H1 (cell line): ENCODE measurements around the gene FMNL2. TPM values are rescaled to one million over a fixed set of nuclear protein-coding genes. Genes with fewer than 3 reads are reported as not detected.

Experiments used
- CTCF ChIA-PET: fragments of 300-600 bp; sonication (Branson Sonifier 250); formaldehyde crosslinking; loops from one replicate; lab custom pipeline; 2021; ENCODE audit not compliant: partially characterized antibody; lab: Charles Lee
- POLR2A ChIA-PET: fragments of 300-600 bp; sonication (Branson Sonifier 250); formaldehyde crosslinking; loops from one replicate; lab custom pipeline; 2021; ENCODE audit warnings: inconsistent platforms; ENCODE audit not compliant: partially characterized antibody; lab: Charles Lee
- DNase-seq, 2 experiments: peaks; one replicate each; pipeline versions ENCODE4 v3.0.0 to v3.0.0-alpha.2; 2010 to 2022; ENCODE audit warnings: low spot score in 2 of 2, low read depth in 1 of 2, mixed read lengths in 1 of 2
- FAIRE-seq: peaks from 2 replicates; lab custom pipeline; 2011; peaks lifted over from hg19 to GRCh38; lab: Jason Lieb, UNC
- H2AFZ ChIP-seq: 2 replicates; pipeline ENCODE4 v1.8.1; 2012; ENCODE audit warnings: low read length, inconsistent platforms
- H2AK5ac ChIP-seq: 2 replicates; pipeline ENCODE4 v1.6.1; 2013; ENCODE audit warnings: low read depth, low read length
- H2BK120ac ChIP-seq: replicated peaks from 2 replicates; pipeline ENCODE3; 2013; ENCODE audit warnings: low read depth, low read length, inconsistent platforms
- H2BK12ac ChIP-seq: 2 replicates; pipeline ENCODE4 v1.6.1; 2013; ENCODE audit warnings: low read depth, low read length
- H2BK15ac ChIP-seq: 2 replicates; pipeline ENCODE4 v1.6.1; 2013; ENCODE audit warnings: low read length
- H2BK20ac ChIP-seq: 2 replicates; pipeline ENCODE4 v1.6.1; 2013; ENCODE audit warnings: low read length
- H2BK5ac ChIP-seq: 2 replicates; pipeline ENCODE4 v1.6.1; 2013; ENCODE audit warnings: low read depth, low read length
- H3K14ac ChIP-seq: 2 replicates; pipeline ENCODE4 v1.6.1; 2013; ENCODE audit warnings: inconsistent platforms; ENCODE audit not compliant: insufficient read length
- H3K18ac ChIP-seq: 2 replicates; pipeline ENCODE4 v1.6.1; 2013; ENCODE audit warnings: low read length; ENCODE audit errors: extremely low read depth
- H3K23ac ChIP-seq: 2 replicates; pipeline ENCODE4 v1.6.1; 2013; ENCODE audit warnings: inconsistent platforms; ENCODE audit not compliant: insufficient read length
- H3K23me2 ChIP-seq: 2 replicates; pipeline ENCODE4 v1.6.1; 2013; ENCODE audit warnings: low read depth, low read length
- H3K27ac ChIP-seq: 2 replicates; pipeline ENCODE4 v1.6.1; 2011; ENCODE audit warnings: low read depth, low read length, inconsistent platforms
- H3K27me3 ChIP-seq, 4 experiments: replicated peaks in 1 of 4; 1 replicate in 1 of 4; 2 replicates in 3 of 4; pipeline versions ENCODE4 v1.6.1 to v1.8.1; 2011 to 2013; ENCODE audit warnings: low read length in 3 of 4, mild to moderate bottlenecking in 3 of 4, inconsistent platforms in 2 of 4, mixed read lengths in 2 of 4, moderate library complexity in 1 of 4; ENCODE audit not compliant: control insufficient read depth in 3 of 4, insufficient read depth in 3 of 4; ENCODE audit errors: extremely low read depth in 1 of 4
- H3K36me3 ChIP-seq, 4 experiments: 2 replicates each; pipeline versions ENCODE4 v1.6.1 to v1.8.1; 2011 to 2013; ENCODE audit warnings: mild to moderate bottlenecking in 4 of 4, low read length in 3 of 4, moderate library complexity in 2 of 4, control low read depth in 1 of 4, inconsistent platforms in 1 of 4; ENCODE audit not compliant: insufficient read depth in 4 of 4, control insufficient read depth in 2 of 4
- H3K4ac ChIP-seq: replicated peaks from 2 replicates; pipeline ENCODE3; 2013; ENCODE audit warnings: low read length, low read depth, mixed read lengths, inconsistent platforms; ENCODE audit not compliant: insufficient read length
- H3K4me1 ChIP-seq, 4 experiments: replicated peaks in 1 of 4; 1 replicate in 1 of 4; 2 replicates in 3 of 4; pipeline versions ENCODE4 v1.6.1 to v1.8.1; 2011 to 2013; ENCODE audit warnings: low read length in 3 of 4, inconsistent platforms in 2 of 4, mixed read lengths in 1 of 4; ENCODE audit not compliant: insufficient read depth in 4 of 4, control insufficient read depth in 3 of 4
- H3K4me2 ChIP-seq, 2 experiments: 2 replicates each; pipeline versions ENCODE4 v1.6.1 to v1.8.1; 2011 to 2013; ENCODE audit warnings: low read depth in 2 of 2, low read length in 2 of 2, control low read depth in 1 of 2, inconsistent platforms in 1 of 2, mild to moderate bottlenecking in 1 of 2; ENCODE audit not compliant: insufficient read depth in 1 of 2
- H3K4me3 ChIP-seq, 4 experiments: fragments of 200-600, 300-600 bp in 1 of 4; sonication (generic), shearing (Covaris generic), sonication (Bioruptor Twin) in 1 of 4; 2 replicates each; pipeline versions ENCODE4 v1.5.1 to v1.8.1; 2011 to 2016; ENCODE audit warnings: low read length in 4 of 4, low read depth in 3 of 4, control low read depth in 2 of 4, inconsistent platforms in 2 of 4, mild to moderate bottlenecking in 2 of 4, mixed read lengths in 1 of 4, moderate library complexity in 1 of 4; ENCODE audit not compliant: insufficient read depth in 2 of 4; ENCODE audit errors: extremely low read depth in 1 of 4
- H3K56ac ChIP-seq: replicated peaks from 2 replicates; pipeline ENCODE3; 2013; ENCODE audit warnings: low read depth, mild to moderate bottlenecking, mixed read lengths, low read length, inconsistent platforms; ENCODE audit not compliant: insufficient read length
- H3K79me1 ChIP-seq: 2 replicates; pipeline ENCODE4 v1.6.1; 2013; ENCODE audit warnings: low read depth, low read length, control low read depth
- H3K79me2 ChIP-seq, 2 experiments: 2 replicates each; pipeline versions ENCODE4 v1.6.1 to v1.8.1; 2012 to 2013; ENCODE audit warnings: low read length in 2 of 2, mild to moderate bottlenecking in 2 of 2, inconsistent platforms in 1 of 2; ENCODE audit not compliant: insufficient read depth in 2 of 2, control insufficient read depth in 1 of 2
- H3K9ac ChIP-seq, 4 experiments: replicated peaks in 1 of 4; 1 replicate in 1 of 4; 2 replicates in 3 of 4; pipeline versions ENCODE4 v1.6.1 to v1.8.1; 2011 to 2013; ENCODE audit warnings: low read depth in 3 of 4, low read length in 3 of 4, control low read depth in 2 of 4, mild to moderate bottlenecking in 2 of 4, moderate library complexity in 2 of 4, inconsistent platforms in 1 of 4; ENCODE audit errors: extremely low read depth in 1 of 4
- H3K9me3 ChIP-seq, 2 experiments: 2 replicates each; pipeline versions ENCODE4 v1.6.1 to v1.8.1; 2012 to 2013; ENCODE audit warnings: mild to moderate bottlenecking in 2 of 2, moderate library complexity in 2 of 2, control low read depth in 1 of 2, inconsistent platforms in 1 of 2, low read depth in 1 of 2, low read length in 1 of 2, mixed read lengths in 1 of 2; ENCODE audit not compliant: insufficient read depth in 2 of 2
- H4K20me1 ChIP-seq, 2 experiments: replicated peaks in 1 of 2; 2 replicates each; pipeline versions ENCODE3 to v1.8.1; 2011 to 2013; ENCODE audit warnings: inconsistent platforms in 2 of 2, low read length in 2 of 2, mild to moderate bottlenecking in 1 of 2; ENCODE audit not compliant: insufficient read depth in 2 of 2, control insufficient read depth in 1 of 2
- H4K5ac ChIP-seq: 2 replicates; pipeline ENCODE4 v1.6.1; 2013; ENCODE audit warnings: low read length, low read depth, mixed read lengths, inconsistent platforms; ENCODE audit not compliant: insufficient read length
- H4K8ac ChIP-seq: 2 replicates; pipeline ENCODE4 v1.8.0; 2013; ENCODE audit warnings: mild to moderate bottlenecking, moderate library complexity, low read length, inconsistent platforms; ENCODE audit not compliant: insufficient read depth; ENCODE audit errors: extremely low read depth
- H4K91ac ChIP-seq: replicated peaks from 2 replicates; pipeline ENCODE3; 2013; ENCODE audit warnings: low read length, mixed read lengths, inconsistent platforms; ENCODE audit not compliant: insufficient read length
- BCL11A ChIP-seq, 2 experiments: IDR thresholded peaks; one replicate each; pipeline ENCODE4 v1.6.1; 2011; ENCODE audit warnings: low read depth in 2 of 2, low read length in 2 of 2, mild to moderate bottlenecking in 2 of 2
- CBX5 ChIP-seq: fragments of 300-800, 300-1000 bp; sonication (generic); IDR thresholded peaks from 2 replicates; pipeline ENCODE4 v1.7.1; 2016; ENCODE audit warnings: antibody characterized with exemption, low read length, low read depth
- CBX8 ChIP-seq: fragments of 300-800, 300-1000 bp; sonication (generic); IDR thresholded peaks from 2 replicates; pipeline ENCODE4 v1.7.1; 2016; ENCODE audit warnings: low read depth, low read length, borderline replicate concordance
- EP300 ChIP-seq, 2 experiments: IDR thresholded peaks; 1 replicate in 1 of 2; 2 replicates in 1 of 2; pipeline ENCODE4 v1.6.1; 2011 to 2012; ENCODE audit warnings: low read depth in 2 of 2, low read length in 2 of 2, mild to moderate bottlenecking in 2 of 2, borderline replicate concordance in 1 of 2, inconsistent platforms in 1 of 2, moderate library complexity in 1 of 2
- EZH2 ChIP-seq: fragments of 200-600 bp; sonication (generic); IDR thresholded peaks from 2 replicates; pipeline ENCODE4 v1.7.1; 2012; ENCODE audit warnings: low read depth, mild to moderate bottlenecking, moderate library complexity, low read length, inconsistent platforms; ENCODE audit not compliant: severe bottlenecking
- JUND ChIP-seq: IDR thresholded peaks from 2 replicates; pipeline ENCODE4 v1.6.1; 2011; ENCODE audit warnings: mild to moderate bottlenecking, improper control_type of control experiment, low read length
- KDM4A ChIP-seq: IDR thresholded peaks from one replicate; pipeline ENCODE4 v1.7.1; 2012; ENCODE audit warnings: low read depth, mild to moderate bottlenecking, moderate library complexity, low read length, inconsistent platforms; ENCODE audit not compliant: severe bottlenecking
- NANOG ChIP-seq: IDR thresholded peaks from 2 replicates; pipeline ENCODE4 v1.6.1; 2011; ENCODE audit warnings: low read length, low read depth, mild to moderate bottlenecking, inconsistent platforms; ENCODE audit not compliant: insufficient read depth, poor library complexity, severe bottlenecking
- POU5F1 ChIP-seq: IDR thresholded peaks from 2 replicates; pipeline ENCODE4 v1.6.1; 2011; ENCODE audit warnings: low read depth, mild to moderate bottlenecking, low read length, moderate library complexity
- RFX5 ChIP-seq: IDR thresholded peaks from 2 replicates; pipeline ENCODE4 v1.6.1; 2011; ENCODE audit warnings: low read depth, low read length, improper control_type of control experiment, borderline replicate concordance
- SIX5 ChIP-seq: IDR thresholded peaks from 2 replicates; pipeline ENCODE4 v1.6.1; 2011; ENCODE audit warnings: mild to moderate bottlenecking, low read depth, low read length
- SUZ12 ChIP-seq: fragments of 200-600 bp; sonication (generic); IDR thresholded peaks from 2 replicates; pipeline ENCODE4 v1.6.1; 2012; ENCODE audit warnings: mild to moderate bottlenecking, inconsistent platforms, low read length, moderate library complexity, mixed read lengths
- TEAD4 ChIP-seq: IDR thresholded peaks from 2 replicates; pipeline ENCODE4 v1.6.1; 2012; ENCODE audit warnings: low read depth, low read length, inconsistent platforms, mixed read lengths
- WGBS, 2 experiments: shearing (Covaris generic) in 1 of 2; methylation state at CpG; one replicate each; pipeline versions ENCODE4 v1.1.6 to v1.1.7; 2013 to 2015; ENCODE audit warnings: low lambda C conversion rate in 2 of 2, mixed read lengths in 2 of 2, inconsistent platforms in 1 of 2, low coverage in 1 of 2, missing lambda C conversion rate in 1 of 2; ENCODE audit not compliant: insufficient replicate concordance in 2 of 2, insufficient coverage in 1 of 2, insufficient read length in 1 of 2; ENCODE audit errors: extremely low coverage in 1 of 2, missing lambda C conversion rate in 1 of 2; 5-methylcytosine and 5-hydroxymethylcytosine counted together
- polyA plus RNA-seq, 7 experiments: library from polyadenylated mRNA; depleted of rRNA in 3 of 7; stranded (reverse) in 5 of 7; unstranded in 2 of 7; fragments of >200 nt in 5 of 7; fragments of 200-250 nt in 2 of 7; gene quantifications; 1 replicate in 5 of 7; 2 replicates in 1 of 7; 4 replicates in 1 of 7; pipeline versions ENCODE4 v1.2.1 to v1.2.3, GENCODE V29; 2011 to 2013; ENCODE audit warnings: missing spikeins in 2 of 7, mixed read lengths in 2 of 7
- total RNA-seq: library from RNA; stranded (reverse); fragmentation: NEBNext Ultra II Directional; extraction: Animal tissue kit (Norgen Biotek cat#: 25700); gene quantifications from 2 replicates; pipeline ENCODE4 v1.2.1, GENCODE V29; 2021

The FMNL2 gene
- total and polyA plus RNA-seq, 2 of the 8 experiments (the other 6 are each of a cell fraction or from before 2014, with no cell fraction given): 15.5 to 45.1 TPM

GRCh38 chr2:152396051-152396511 is 61.1 kb downstream of the FMNL2 start:
- Histone ChIP-seq H3K4me2 (peak overlapping the region; percentile 5 to 15; a peak in 1 of 4 replicates), H3K79me1 (peaks cover 9% of the 10 kb centered on the region)
- no peak for TF ChIP-seq CBX5
- no peak for TF ChIP-seq KDM4A
- TF ChIP-seq BCL11A (IDR thresholded peaks at IDR 0.05; ENCODE audit: low read depth in 2 of 2, low read length in 2 of 2): no peak
- TF ChIP-seq EP300 (IDR thresholded peaks at IDR 0.05; ENCODE audit: borderline replicate concordance in 1 of 2, low read depth in 2 of 2, low read length in 2 of 2): no peak
- TF ChIP-seq NANOG: no peak
- no peak for TF ChIP-seq TEAD4
- no peak for TF ChIP-seq JUND
- no peak for TF ChIP-seq EZH2
- no peak for TF ChIP-seq POU5F1
- TF ChIP-seq RFX5: no peak
- no peak for TF ChIP-seq SIX5
- no peak for TF ChIP-seq CBX8
- TF ChIP-seq SUZ12: no peak

More at GRCh38 chr2:152396051-152396511, 61.1 kb downstream of the FMNL2 start:
- H2BK5ac ChIP-seq: no peak overlapping the region
- no peak overlapping the region for H3K4ac ChIP-seq
- no peak overlapping the region for H2BK12ac ChIP-seq
- no peak overlapping the region for H2BK120ac ChIP-seq
- no peak overlapping the region for H3K4me3 ChIP-seq
- DNase-seq (no peak), FAIRE-seq (no peak)
- no peaks in the 10 kb centered on the region for H3K27me3 ChIP-seq
- no peak overlapping the region for H2AFZ ChIP-seq
- no peak overlapping the region for H3K18ac ChIP-seq
- H3K4me1 ChIP-seq: peaks cover 0 to 12% (median 8%) of the 10 kb centered on the region in 4 experiments; a peak in 5 of 7 replicates
- no peak overlapping the region for H4K91ac ChIP-seq
- H4K5ac ChIP-seq: no peak overlapping the region
- POLR2A ChIA-PET: no interaction called here
- peaks cover 0 to 91% of the 10 kb centered on the region in 2 experiments for H3K79me2 ChIP-seq
- H3K23me2 ChIP-seq: no peaks in the 10 kb centered on the region
- no peaks in the 10 kb centered on the region for H3K9me3 ChIP-seq
- H2AK5ac ChIP-seq: no peak overlapping the region
- H3K36me3 ChIP-seq: no peaks in the 10 kb centered on the region
- no peak overlapping the region for H2BK20ac ChIP-seq
- 78% methylated on average over 4 of the region's 4 CpGs; no CpG with 5 or more reads in 1 of the 2 experiments for WGBS, 2 experiments
- no peak overlapping the region for H3K27ac ChIP-seq
- H4K20me1 ChIP-seq: peaks cover 3 to 17% of the 10 kb centered on the region in 2 experiments
- no peak overlapping the region for H3K56ac ChIP-seq
- H3K9ac ChIP-seq: no peak overlapping the region
- no peak overlapping the region for H4K8ac ChIP-seq
- no peak overlapping the region for H3K14ac ChIP-seq
- CTCF ChIA-PET: interaction anchor here (0.8 to 1.8 kb wide), 5 partner anchors 9 to 177 kb away, joined by 3 to 6 read pairs (median 4); no protein-coding TSS in a partner anchor
- no peak overlapping the region for H2BK15ac ChIP-seq
- H3K23ac ChIP-seq: no peak overlapping the region
